ENCODE results near the gene GRID2.

Gene GRID2

GRCh38 chr4:92733231-92733630, 429.5 kb downstream of the GRID2 start:
- DNase-seq (ENCODE audit: low spot score): no peak

GRCh38 chr4:92735025-92735665, 431.4 kb downstream of the GRID2 start:
- no peak for DNase-seq (ENCODE audit: low spot score)

- DNase-seq (ENCODE audit: low spot score): no peak
Measured at GRCh38 chr4:92760433-92760832, 456.7 kb downstream of the GRID2 start.

- no peak for DNase-seq (ENCODE audit: low spot score)
Measured at GRCh38 chr4:92776080-92776479, 472.3 kb downstream of the GRID2 start.

- no peak for DNase-seq (ENCODE audit: low spot score)
Measured at GRCh38 chr4:92789741-92790140, 486.0 kb downstream of the GRID2 start.

- no peak for DNase-seq (ENCODE audit: low spot score)
Measured at GRCh38 chr4:92791871-92792440, 488.2 kb downstream of the GRID2 start.

- no peak for DNase-seq (ENCODE audit: low spot score)
Measured at GRCh38 chr4:92809381-92809780, 505.6 kb downstream of the GRID2 start.

- DNase-seq (ENCODE audit: low spot score): no peak
Measured at GRCh38 chr4:92812652-92813051, 508.9 kb downstream of the GRID2 start.

- DNase-seq (ENCODE audit: low spot score): no peak
Measured at GRCh38 chr4:92814677-92815076, 510.9 kb downstream of the GRID2 start.

GRCh38 chr4:92825256-92825655, 521.5 kb downstream of the GRID2 start:
- DNase-seq (ENCODE audit: low spot score): no peak

GRCh38 chr4:92825791-92826190, 522.0 kb downstream of the GRID2 start:
- no peak for DNase-seq (ENCODE audit: low spot score)

GRCh38 chr4:92830771-92831170, 527.0 kb downstream of the GRID2 start:
- DNase-seq (ENCODE audit: low spot score): no peak

- no peak for DNase-seq (ENCODE audit: low spot score)
Measured at GRCh38 chr4:92840880-92841279, 537.1 kb downstream of the GRID2 start.

GRCh38 chr4:92843784-92844183, 540.0 kb downstream of the GRID2 start:
- DNase-seq (ENCODE audit: low spot score): no peak

GRCh38 chr4:92847026-92847425, 543.3 kb downstream of the GRID2 start:
- DNase-seq (ENCODE audit: low spot score): no peak

- DNase-seq (ENCODE audit: low spot score): no peak
Measured at GRCh38 chr4:92862509-92862908, 558.7 kb downstream of the GRID2 start.

- no peak for DNase-seq (ENCODE audit: low spot score)
Measured at GRCh38 chr4:92864096-92864495, 560.3 kb downstream of the GRID2 start.

GRCh38 chr4:92872604-92873003, 568.8 kb downstream of the GRID2 start:
- no peak for DNase-seq (ENCODE audit: low spot score)

- DNase-seq (ENCODE audit: low spot score): no peak
Measured at GRCh38 chr4:92885632-92886031, 581.9 kb downstream of the GRID2 start.

GRCh38 chr4:92952426-92952825, 648.7 kb downstream of the GRID2 start:
- DNase-seq (ENCODE audit: low spot score): no peak

- DNase-seq (ENCODE audit: low spot score): no peak
Measured at GRCh38 chr4:92952897-92953296, 649.1 kb downstream of the GRID2 start.

- DNase-seq (ENCODE audit: low spot score): no peak
Measured at GRCh38 chr4:92953462-92953861, 649.7 kb downstream of the GRID2 start.

GRCh38 chr4:92961881-92962280, 658.1 kb downstream of the GRID2 start:
- no peak for DNase-seq (ENCODE audit: low spot score)

- no peak for DNase-seq (ENCODE audit: low spot score)
Measured at GRCh38 chr4:92962831-92963230, 659.1 kb downstream of the GRID2 start.

Measured in activated CD4-positive, alpha-beta T cell treated with anti-CD3 and anti-CD28 coated beads, Interleukin-2, Interleukin-4, amounts not matched to agents 100 ng/mL and 50 ng/mL, durations not matched to agents 16 hours and 8 hours (primary cell).